HG02938 (cell line): ENCODE data around the gene GAS6.
"Not testable (repeated sequence)": the region's sequence is repeated elsewhere in the genome, so short reads cannot be mapped to it uniquely, and the experiment has no call there.

ENCODE experiments used
- ATAC-seq: cut with Tn5 transposase; IDR thresholded peaks from one replicate; pipeline ENCODE4 v1.9.1; 2021; ENCODE audit warnings: mild to moderate bottlenecking, moderate library complexity; ENCODE audit not compliant: unreplicated experiment

Gene GAS6

GRCh38 chr13:113874177-113874576, 10.3 kb upstream of the GAS6 start:
- ATAC-seq, result no peak

DNA sequence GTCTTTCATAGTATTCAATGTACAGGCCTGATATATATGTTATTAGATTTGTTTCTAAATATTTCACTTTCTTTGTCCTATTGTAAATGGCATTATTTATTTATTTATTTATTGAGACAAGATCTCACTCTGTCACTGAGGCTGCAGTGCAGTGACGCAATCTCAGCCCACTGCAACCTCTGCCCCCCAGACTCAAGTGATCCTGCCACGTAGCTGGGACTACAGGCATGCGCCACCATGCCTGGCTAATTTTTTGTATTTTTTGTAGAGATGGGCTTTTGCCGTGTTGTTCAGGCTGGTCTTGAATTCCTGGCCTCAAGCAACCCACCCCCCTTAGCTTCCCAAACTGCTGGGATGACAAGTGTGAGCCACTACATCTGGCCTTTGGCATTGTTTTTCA, 5.4 kb upstream of the GAS6 start:
- ATAC-seq, result no peak

DNA sequence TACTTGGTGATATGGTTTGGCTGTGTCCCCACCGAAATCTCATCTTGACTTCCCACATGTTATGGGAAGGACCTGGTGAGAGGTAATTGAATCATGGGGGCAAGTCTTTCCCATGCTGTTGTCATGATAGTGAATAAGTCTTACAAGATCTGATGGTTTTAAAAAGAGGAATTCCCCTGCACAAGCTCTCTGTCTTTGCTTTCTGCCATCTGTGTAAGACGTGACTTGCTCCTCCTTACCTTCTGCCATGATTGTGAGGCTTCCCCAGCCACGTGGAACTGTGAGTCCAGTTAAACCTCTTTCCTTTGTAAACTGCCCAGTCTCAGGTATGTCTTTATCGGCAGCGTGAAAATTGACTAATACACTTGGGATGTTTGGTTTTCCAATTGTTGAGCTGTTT, 4.0 kb upstream of the GAS6 start:
- not testable (repeated sequence) for ATAC-seq

DNA sequence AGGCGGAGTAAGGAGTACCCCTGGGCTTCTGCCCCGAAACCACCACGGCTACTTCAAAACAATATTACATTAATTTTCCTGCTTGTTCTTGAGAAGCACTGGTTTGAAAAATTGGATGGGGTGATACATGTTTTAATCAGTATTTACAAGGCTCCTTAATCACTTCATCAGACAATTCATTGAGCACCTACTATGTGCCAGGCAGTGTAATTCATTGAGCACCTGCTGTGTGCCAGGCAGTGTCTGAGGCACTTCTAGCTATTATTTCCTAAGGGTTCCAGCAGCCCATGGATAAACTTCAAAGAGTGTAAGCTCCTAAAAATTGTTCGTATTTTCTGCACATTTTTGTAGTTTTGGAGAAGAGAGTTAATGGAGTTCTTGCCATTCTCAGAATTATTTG, 1.6 kb upstream of the GAS6 start:
- ATAC-seq, result no peak

DNA sequence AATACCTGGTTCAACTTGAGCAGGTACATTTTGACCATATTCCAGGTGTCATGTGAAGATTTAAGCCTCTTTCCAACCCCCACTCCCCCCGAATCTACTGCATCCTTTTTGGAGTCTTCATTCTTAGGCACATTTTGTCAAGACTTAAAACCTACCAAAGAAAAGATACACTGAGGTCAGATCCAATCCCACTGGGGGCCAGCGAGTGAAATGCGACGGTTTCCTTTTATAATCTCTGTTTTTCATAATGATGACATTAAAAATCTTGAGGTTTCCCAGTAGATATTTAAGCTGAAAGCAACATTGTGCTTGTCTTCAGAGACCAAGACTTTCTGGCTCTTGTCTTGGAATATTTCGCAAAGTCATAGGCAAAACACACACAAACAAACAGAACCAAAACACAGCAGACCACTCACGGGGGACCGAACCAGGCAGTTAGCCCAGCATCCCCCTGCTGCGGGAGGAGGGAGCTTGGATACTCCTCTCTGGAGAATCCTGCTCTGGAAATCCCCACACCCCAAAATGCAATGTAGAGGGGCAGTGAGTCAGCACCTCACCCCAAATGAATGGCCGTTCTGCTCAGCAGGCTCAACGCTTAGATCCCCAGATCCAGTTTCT, 506 bp upstream of the GAS6 start:
- no peak for ATAC-seq

DNA sequence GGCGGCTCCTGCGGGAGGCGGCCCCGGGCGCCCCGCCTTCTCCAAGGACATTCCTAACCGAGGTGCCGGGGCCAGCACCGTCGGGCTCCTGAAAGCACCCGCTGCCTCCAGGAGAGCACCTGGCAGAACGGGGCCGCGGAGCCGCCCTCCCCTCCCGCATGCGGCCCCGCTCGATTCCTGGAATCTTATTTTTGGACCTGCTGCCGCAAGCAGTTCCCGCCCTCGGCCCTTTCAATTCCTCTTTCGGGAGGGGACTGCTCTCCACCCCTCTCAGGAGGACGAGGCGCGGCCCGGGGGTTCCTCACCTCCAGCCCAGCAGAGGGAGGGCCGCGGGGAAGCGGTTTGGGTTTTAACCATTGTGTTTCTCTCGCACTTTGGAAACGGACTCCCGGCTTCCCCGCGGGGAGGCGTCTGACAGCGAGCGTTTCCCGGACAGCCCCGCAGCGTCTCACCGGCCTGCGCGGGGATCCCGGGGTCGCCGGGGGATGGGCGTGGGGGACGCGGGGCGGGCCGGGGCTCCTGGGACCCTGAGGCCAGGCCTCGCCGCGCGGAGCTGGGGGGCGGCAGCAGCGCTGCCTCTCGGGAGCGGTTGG, 849 bp downstream of the GAS6 start:
- ATAC-seq, result no peak

GRCh38 chr13:113862191-113862930, 1.5 kb downstream of the GAS6 start:
- ATAC-seq, result no peak

DNA sequence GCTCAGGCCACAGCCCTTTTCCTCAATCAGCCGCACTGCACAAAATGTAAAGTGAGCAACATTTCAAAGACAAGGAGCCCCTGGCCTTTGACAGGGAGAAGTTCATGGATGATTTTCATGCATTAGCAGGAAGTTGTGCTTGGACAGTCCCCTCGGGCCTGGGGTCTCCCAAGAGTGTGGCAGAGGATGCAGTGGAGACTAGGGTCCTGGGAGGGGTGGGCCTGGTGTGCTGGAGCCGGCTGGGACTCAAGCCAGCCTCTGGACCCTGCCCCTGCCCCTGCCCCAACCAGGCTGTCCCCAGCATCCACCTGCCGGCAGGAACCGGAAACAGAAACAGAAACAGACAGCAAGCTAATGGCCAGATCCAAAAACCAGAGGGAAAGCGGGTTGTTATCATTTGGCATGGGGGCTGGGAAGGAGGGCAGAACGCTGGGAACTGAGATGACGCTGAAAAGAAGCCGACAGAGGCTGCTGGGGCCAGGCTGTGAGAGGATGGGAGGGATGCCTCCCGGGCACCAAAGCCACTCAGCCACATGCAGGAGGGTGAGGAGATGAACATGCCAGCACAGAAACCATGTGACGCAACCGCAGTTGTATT, 2.3 kb downstream of the GAS6 start:
- ATAC-seq, result no peak

DNA sequence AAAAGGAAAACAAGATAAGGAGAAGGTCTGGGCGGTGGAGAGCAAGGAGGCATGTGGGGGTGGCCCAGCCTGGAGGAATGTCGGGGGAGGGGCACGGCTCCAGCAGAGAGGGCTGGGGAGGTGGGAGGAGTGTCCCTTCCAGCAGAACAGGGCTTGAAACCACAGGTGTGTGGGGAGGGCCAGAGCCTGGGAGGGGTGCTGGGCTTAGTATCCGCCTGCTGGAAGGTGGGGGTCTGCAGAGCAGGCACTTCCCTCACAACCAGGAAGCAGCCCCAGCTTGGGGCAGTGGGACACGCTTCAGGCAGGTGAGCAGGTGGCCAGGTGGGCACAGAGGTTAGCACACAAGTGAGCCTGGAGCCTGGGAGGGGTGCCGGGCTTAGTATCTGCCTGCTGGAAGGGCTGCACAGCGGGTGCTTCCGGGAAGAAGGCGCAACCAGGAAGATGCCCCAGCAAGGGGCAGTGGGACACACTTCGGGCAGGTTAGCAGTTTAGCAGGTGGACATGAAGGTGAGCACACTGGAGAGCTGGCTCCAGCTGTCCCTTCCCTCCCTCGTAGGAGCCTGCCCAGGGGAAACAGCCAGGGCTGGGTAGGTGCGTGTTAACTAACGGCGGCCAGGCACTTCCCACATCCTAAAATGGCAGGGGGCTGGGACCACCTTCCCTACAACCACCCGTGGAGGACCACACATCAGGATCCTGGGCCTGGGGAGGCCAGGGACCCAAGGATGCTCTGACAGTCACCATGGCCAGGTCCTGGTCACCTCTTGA, 3.0 kb downstream of the GAS6 start:
- no peak for ATAC-seq

DNA sequence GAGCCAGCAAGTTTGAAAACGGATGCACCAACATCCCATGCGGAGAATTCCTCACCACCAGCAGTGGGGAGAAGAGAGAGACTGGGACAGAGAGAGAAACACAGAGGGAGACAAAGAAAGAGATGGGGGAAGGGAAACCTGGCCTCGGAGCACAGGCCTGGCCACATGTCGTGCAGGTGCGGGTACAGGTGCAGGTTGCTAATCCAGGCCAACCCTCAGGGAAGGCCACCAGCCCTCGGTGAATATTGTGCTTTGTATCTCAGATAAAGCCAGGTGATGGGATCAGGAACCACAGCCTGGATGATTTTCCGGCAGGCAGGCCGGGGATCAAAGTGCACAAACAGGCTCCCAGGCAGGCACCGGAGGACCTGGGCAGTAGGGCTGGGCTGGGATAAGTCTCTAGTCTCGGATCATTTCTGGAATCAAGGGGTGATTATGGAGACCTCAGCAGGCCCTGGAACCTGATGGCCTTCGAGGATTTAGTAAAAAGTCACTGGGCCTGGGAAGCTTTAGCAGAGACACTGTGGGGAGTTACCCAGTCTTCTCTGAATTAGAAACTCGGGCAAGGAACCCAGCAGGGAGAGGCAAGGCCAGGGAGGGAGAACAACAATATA, 3.7 kb downstream of the GAS6 start:
- ATAC-seq, result no peak

- no peak for ATAC-seq
These were observed 4.4 kb downstream of the GAS6 start for GRCh38 chr13:113859311-113860050.

DNA sequence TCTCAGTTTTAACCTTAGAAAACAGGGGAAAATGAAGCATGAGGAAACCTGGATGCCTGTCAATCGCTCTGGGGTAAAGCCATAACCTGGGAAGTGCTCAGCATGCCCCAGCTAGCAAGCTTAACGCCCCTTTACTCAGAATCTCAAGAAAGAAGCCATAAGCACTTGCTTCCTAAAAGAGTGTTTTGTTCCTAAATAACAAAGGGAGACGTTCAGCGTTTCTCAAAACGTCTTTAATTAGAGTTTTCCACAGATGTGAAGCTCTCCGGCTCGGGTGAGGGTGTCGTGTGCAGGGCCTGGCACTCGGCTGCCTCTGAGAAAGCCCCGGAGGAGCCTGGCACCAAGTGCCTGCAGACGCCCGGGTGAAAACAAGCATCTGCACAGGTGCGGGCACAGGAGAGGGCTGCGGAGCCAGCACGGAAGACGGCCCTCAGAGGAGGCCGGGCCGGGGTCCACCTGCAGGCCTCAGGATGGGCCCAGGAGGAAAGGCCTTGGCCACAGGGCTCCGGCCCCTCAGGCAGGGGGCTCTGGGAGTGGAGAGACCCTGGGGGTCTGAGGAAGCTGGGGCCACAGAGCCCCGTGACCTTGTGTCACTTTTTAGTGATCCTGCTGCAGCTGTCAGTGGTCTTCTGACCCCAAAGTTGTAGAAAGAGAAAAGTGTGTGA, 6.2 kb downstream of the GAS6 start:
- no peak for ATAC-seq

DNA sequence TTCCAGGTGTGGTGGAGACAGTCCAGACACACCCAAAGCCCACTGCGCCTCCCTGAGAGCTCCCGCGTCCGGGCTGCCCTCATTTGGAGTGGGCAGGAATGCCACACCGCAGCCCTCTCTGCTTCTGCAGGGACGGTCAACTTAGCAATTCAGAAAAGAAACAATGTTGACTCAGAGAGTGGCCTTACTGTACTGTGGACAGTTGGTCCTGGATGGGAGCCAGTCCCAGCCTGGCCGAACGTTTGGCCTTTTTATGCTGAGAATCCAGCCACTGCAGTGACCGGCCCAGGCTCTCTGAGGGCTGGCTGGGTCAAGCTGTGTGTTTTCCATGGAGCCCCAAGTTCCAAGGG, 7.2 kb downstream of the GAS6 start:
- ATAC-seq, result no peak

- ATAC-seq, result no peak
These were observed 7.8 kb downstream of the GAS6 start for GRCh38 chr13:113855931-113856715.

- no peak for ATAC-seq
These were observed 8.6 kb downstream of the GAS6 start for GRCh38 chr13:113855012-113855921.

DNA sequence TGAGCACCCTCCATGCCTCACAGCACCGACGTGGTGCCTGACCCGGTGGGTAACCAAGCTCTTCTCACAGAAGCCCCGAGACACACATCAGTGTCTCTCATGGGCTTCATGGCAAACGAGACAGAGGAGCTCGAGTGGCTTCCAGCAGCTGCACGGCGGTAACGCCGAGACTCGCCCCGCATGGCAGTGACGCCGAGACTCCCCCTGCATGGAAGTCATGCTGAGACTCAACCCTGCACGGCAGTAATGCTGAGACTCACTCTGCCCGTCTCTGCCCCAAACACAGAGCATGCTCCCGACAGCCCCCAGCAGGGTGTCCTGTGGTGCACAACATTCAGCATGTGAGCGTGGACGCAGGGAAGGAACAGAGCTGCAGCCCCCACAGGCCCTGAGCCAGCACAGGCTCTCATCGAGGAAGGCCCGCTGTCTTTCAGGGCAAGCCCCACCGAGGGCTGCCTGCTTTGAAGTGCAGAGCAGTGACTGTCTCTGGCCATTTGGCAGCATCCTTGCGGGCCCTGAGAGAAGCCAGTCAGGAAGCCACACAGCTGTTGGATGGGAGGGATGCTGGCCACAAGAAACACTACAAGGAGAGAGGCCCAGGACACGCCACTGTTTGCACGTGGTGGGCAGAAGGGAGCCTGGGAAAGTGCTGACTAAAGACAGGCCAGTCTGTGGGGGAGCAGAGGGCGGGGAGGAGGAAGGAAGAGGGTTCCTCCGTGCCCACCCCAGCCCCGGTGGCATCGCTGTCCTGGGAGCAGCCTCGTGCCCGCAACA, 9.5 kb downstream of the GAS6 start:
- no peak for ATAC-seq
